B cell (primary cell): ENCODE results near the gene LOC101059915.

ENCODE experiments used
- ATAC-seq: fragments of 200-7000 bp; cut with Tn5 transposase; one replicate; pipeline ENCODE4 v1.10.0; 2021; ENCODE audit warnings: low read depth, mild to moderate bottlenecking, moderate number of reproducible peaks, moderate library complexity
- CTCF ChIA-PET: fragments of 350-600 bp; sonication (Branson Sonifier 250); formaldehyde crosslinking; loops from one replicate; lab custom pipeline; 2021; ENCODE audit warnings: antibody characterized with exemption, inconsistent platforms; lab: Charles Lee
- POLR2A ChIA-PET: fragments of 350-600 bp; sonication (Branson Sonifier 250); formaldehyde crosslinking; loops from one replicate; lab custom pipeline; 2021; ENCODE audit warnings: antibody characterized with exemption; lab: Charles Lee
- DNase-seq: peaks from one replicate; pipeline ENCODE4 v3.0.0; 2013
- H2AFZ ChIP-seq: 2 replicates; pipeline ENCODE4 v1.6.1; 2012; ENCODE audit warnings: mild to moderate bottlenecking, low read depth, low read length; ENCODE audit not compliant: insufficient read depth, poor library complexity, severe bottlenecking
- H3K27ac ChIP-seq, 2 donors: 1 replicate in 1 of 2; 2 replicates in 1 of 2; pipeline ENCODE4 v1.5.1; 2012 to 2013; ENCODE audit warnings: low read length in 2 of 2, mild to moderate bottlenecking in 2 of 2, moderate library complexity in 1 of 2
- H3K27me3 ChIP-seq, 4 experiments: fragments of 200-600 bp in 1 of 4; sonication (generic) in 1 of 4; replicated peaks in 1 of 4; 1 replicate in 2 of 4; 2 replicates in 2 of 4; pipeline versions ENCODE4 v1.6.1 to v1.7.0; 2013 to 2016; ENCODE audit warnings: low read length in 3 of 4, mild to moderate bottlenecking in 2 of 4, mixed read lengths in 1 of 4, moderate library complexity in 1 of 4; ENCODE audit not compliant: insufficient read depth in 4 of 4, control insufficient read depth in 3 of 4; ENCODE audit errors: control extremely low read depth in 1 of 4
- H3K36me3 ChIP-seq, 2 experiments: replicated peaks in 1 of 2; 1 replicate in 1 of 2; 2 replicates in 1 of 2; pipeline versions ENCODE4 v1.6.1 to v1.7.1; 2013; ENCODE audit warnings: low read length in 1 of 2; ENCODE audit not compliant: insufficient read depth in 2 of 2, control insufficient read depth in 1 of 2; ENCODE audit errors: control extremely low read depth in 1 of 2, extremely low read depth in 1 of 2
- H3K4me1 ChIP-seq, 2 donors: fragments of 200-600 bp in 1 of 2; sonication (generic) in 1 of 2; 1 replicate in 1 of 2; 2 replicates in 1 of 2; pipeline versions ENCODE4 v1.5.1 to v1.6.1; 2013 to 2017; ENCODE audit warnings: low read length in 2 of 2; ENCODE audit not compliant: control insufficient read depth in 2 of 2, insufficient read depth in 2 of 2
- H3K4me2 ChIP-seq: replicated peaks from 2 replicates; pipeline ENCODE3; 2012; ENCODE audit warnings: mild to moderate bottlenecking, low read depth, low read length; ENCODE audit not compliant: poor library complexity, severe bottlenecking
- H3K4me3 ChIP-seq, 5 experiments: fragments of 200-600 bp in 1 of 5; sonication (generic) in 1 of 5; 1 replicate in 3 of 5; 2 replicates in 2 of 5; pipeline versions ENCODE4 v1.5.1 to v1.7.0; 2011 to 2016; ENCODE audit warnings: low read length in 4 of 5, mild to moderate bottlenecking in 4 of 5, low read depth in 2 of 5, control low read depth in 1 of 5, moderate library complexity in 1 of 5; ENCODE audit not compliant: insufficient read depth in 1 of 5; ENCODE audit errors: control extremely low read depth in 1 of 5, extremely low read depth in 1 of 5
- H3K79me2 ChIP-seq: fragments of 200-600 bp; sonication (generic); one replicate; pipeline ENCODE4 v1.6.0; 2016; ENCODE audit warnings: low read length; ENCODE audit not compliant: control insufficient read depth, insufficient read depth
- H3K9ac ChIP-seq: fragments of 200-600 bp; sonication (generic); 2 replicates; pipeline ENCODE4 v1.6.1; 2017; ENCODE audit warnings: mild to moderate bottlenecking, low read length, moderate library complexity
- H3K9me3 ChIP-seq, 3 donors: one replicate each; pipeline versions ENCODE4 v1.6.1 to v1.7.1; 2013; ENCODE audit warnings: low read length in 2 of 3; ENCODE audit not compliant: control insufficient read depth in 2 of 3, insufficient read depth in 1 of 3; ENCODE audit errors: control extremely low read depth in 1 of 3
- H4K20me1 ChIP-seq: 2 replicates; pipeline ENCODE4 v1.6.0; 2012; ENCODE audit warnings: mild to moderate bottlenecking, low read length; ENCODE audit not compliant: insufficient read depth, control insufficient read depth, poor library complexity, severe bottlenecking
- H3K27ac Mint-ChIP-seq: one replicate; pipeline ENCODE4 v1.8.0; 2021; ENCODE audit warnings: mixed read lengths
- H3K27me3 Mint-ChIP-seq: one replicate; pipeline ENCODE4 v1.8.0; 2021; ENCODE audit warnings: mixed read lengths
- H3K4me1 Mint-ChIP-seq: one replicate; pipeline ENCODE4 v1.8.0; 2021; ENCODE audit warnings: mixed read lengths
- H3K4me3 Mint-ChIP-seq: one replicate; pipeline ENCODE4 v1.8.0; 2021; ENCODE audit warnings: mixed read lengths
- H3K9me3 Mint-ChIP-seq: one replicate; pipeline ENCODE4 v1.8.0; 2022; ENCODE audit warnings: mixed read lengths; ENCODE audit not compliant: insufficient read depth
- CTCF ChIP-seq: fragments of 200-600 bp; IDR thresholded peaks from one replicate; pipeline ENCODE4 v1.8.0; 2022; ENCODE audit warnings: antibody characterized with exemption, mild to moderate bottlenecking
- EZH2 ChIP-seq: IDR thresholded peaks from 2 replicates; pipeline ENCODE4 v1.6.1; 2012; ENCODE audit warnings: borderline replicate concordance, low read depth, mild to moderate bottlenecking, moderate library complexity, low read length; ENCODE audit not compliant: insufficient read depth, poor library complexity, severe bottlenecking
- WGBS: methylation state at CpG from one replicate; pipeline ENCODE4 v1.1.5; 2013; ENCODE audit warnings: missing lambda C conversion rate; ENCODE audit not compliant: insufficient coverage; 5-methylcytosine and 5-hydroxymethylcytosine counted together
- intact Hi-C: fragments of 100-400 bp; cut with micrococcal nuclease; formaldehyde crosslinking; loops from one replicate; pipeline ENCODE4 v1.10.0; 2022

LOC101059915 gene

DNA sequence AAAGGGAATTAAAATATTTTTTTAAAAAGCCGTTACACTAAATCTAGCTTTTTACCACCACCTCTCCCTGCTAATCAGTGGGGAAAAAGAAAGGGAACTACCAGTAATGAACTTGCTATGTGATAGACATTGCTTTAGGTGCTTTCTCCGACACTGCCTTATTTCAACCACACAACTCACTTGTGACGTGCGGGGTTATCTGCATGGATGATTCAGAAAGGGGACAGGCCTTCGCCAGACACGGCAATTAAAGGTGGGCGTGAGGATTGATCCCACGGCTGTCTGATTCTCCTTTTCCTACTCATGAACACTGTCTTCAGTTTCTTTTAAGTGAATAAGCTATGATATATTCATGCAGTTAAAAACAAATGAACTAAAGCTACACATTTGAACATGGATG is 48.2 kb upstream of the LOC101059915 start:
- H3K36me3 ChIP-seq, result no peaks in the 10 kb centered on the region

DNA sequence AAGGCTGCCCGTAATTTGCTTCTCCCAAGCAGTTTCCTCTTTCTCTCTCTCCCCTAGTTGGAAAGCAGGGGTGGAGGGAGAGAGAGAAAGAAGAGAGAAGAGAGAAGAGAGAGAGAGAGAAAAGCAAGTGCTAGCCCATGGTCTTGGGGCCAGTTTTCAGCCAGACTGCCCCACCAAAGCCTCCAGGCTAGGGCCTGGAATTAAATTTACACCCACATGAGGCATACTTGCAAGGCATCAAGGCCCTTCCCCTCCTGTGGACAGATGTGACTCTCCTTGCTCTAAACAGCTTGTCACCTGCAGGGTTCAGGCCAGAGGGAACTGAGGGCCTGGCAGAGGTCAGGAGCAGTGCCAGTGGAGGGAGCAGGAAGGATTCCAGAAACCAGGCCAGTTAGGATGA is 47.4 kb upstream of the LOC101059915 start:
- intact Hi-C loops, result no loop called here
- ChIA-PET CTCF (no interaction called here), POLR2A (no interaction called here)
- H3K9me3 ChIP-seq, result peaks cover 0 to 14% (median 0%) of the 10 kb centered on the region in 3 donors
- no peaks in the 10 kb centered on the region for H3K27me3 Mint-ChIP-seq
- H3K4me2 ChIP-seq, result no peak overlapping the region
- ATAC-seq (no peak), DNase-seq (no peak)
- TF ChIP-seq EZH2, result no peak
- no peak for TF ChIP-seq CTCF
- WGBS, result no CpG with 5 or more reads among the region's 1 CpG
- H3K27me3 ChIP-seq, result no peaks in the 10 kb centered on the region
- no peaks in the 10 kb centered on the region for H3K79me2 ChIP-seq
- no peak overlapping the region for H3K4me3 ChIP-seq
- peak overlapping the region; percentile 72 to 83 for H3K27ac ChIP-seq
- no peaks in the 10 kb centered on the region for H3K36me3 ChIP-seq
- H3K9ac ChIP-seq, result no peak overlapping the region
- no peak overlapping the region for H3K4me3 Mint-ChIP-seq
- H3K4me1 Mint-ChIP-seq, result peaks cover 67% of the 10 kb centered on the region
- peaks cover 58 to 78% of the 10 kb centered on the region in 2 donors for H3K4me1 ChIP-seq
- H3K27ac Mint-ChIP-seq, result peak overlapping the region; percentile 86
- no peak overlapping the region for H2AFZ ChIP-seq
- no peaks in the 10 kb centered on the region for H3K9me3 Mint-ChIP-seq
- no peaks in the 10 kb centered on the region for H4K20me1 ChIP-seq

More for the DNA sequence above, 48.2 kb upstream of the LOC101059915 start:
- Histone ChIP-seq H3K4me1 (peaks cover 54 to 71% of the 10 kb centered on the region in 2 donors), H3K9me3 (peaks cover 0 to 14% (median 0%) of the 10 kb centered on the region in 3 donors), H3K79me2 (no peaks in the 10 kb centered on the region), H3K9ac (no peak overlapping the region), H3K4me2 (peak overlapping the region; percentile 64), H3K4me3 (no peak overlapping the region), H2AFZ (no peak overlapping the region), H3K27ac (peak overlapping the region; percentile 72 to 83), H3K27me3 (no peaks in the 10 kb centered on the region), H4K20me1 (no peaks in the 10 kb centered on the region)
- Mint-ChIP-seq H3K4me1 (peaks cover 63% of the 10 kb centered on the region), H3K27me3 (no peaks in the 10 kb centered on the region), H3K4me3 (peak overlapping the region; percentile 76), H3K27ac (peak overlapping the region; percentile 86), H3K9me3 (no peaks in the 10 kb centered on the region)
- DNase-seq (peak; percentile 67), ATAC-seq (peak; percentile 20)
- TF ChIP-seq CTCF (no peak), EZH2 (no peak)
- no CpG with 5 or more reads among the region's 8 CpGs for WGBS
- intact Hi-C loops, result no loop called here
- CTCF ChIA-PET, result interaction anchor here (1.5 kb wide), 1 partner anchor 33 kb away, joined by 5 read pairs; no protein-coding TSS in a partner anchor
- POLR2A ChIA-PET, result no interaction called here
